CD4-positive, alpha-beta T cell treated with Interferon alpha-2 for 1 hour (primary cell): ENCODE data around the gene SIRPG.
"Not testable (repeated sequence)": the region's sequence is repeated elsewhere in the genome, so short reads cannot be mapped to it uniquely, and the experiment has no call there.

Source experiments
- DNase-seq, 2 donors: peaks; one replicate each; pipeline ENCODE4 v3.0.0-alpha.2; 2020 to 2022

SIRPG gene

DNA sequence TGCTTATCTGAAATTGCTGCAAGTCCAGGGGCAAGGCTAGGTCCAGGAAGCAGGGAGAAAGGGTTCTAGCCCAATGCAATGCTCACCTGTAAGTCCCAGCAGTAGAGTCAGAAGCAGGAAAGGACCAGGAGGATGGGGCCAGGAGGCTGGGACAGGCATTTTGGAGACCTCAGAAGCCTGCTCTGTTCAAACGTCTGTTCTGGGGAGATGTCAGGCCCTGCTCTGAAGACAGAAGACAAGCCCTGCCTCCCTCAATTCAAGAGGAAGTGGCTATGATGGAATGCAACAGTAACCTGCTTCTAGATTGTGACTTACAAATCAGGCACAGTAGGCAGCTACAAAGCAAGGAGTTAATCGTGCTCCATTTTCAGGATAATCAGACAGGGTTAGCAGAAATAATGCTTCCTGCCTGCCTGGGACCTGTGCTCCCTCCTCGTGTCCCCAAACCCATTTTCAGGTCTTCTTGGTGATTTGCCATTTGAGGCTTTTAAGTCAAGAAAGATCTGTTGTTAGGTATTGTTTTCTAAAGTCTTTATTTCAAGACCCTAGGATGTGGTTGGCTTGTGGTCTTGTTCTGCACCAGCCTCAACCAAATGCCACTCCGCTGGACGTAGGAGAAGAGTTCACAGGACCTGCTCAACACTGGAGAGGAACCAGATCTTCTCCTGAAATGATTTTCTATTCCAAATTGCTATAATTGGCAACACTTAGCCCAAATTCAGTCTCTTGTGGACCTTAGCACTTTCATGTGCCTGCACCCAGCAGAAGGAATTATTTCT lies at the start of gene SIRPG:
TSS of gene SIRPG (minus strand) at position 224 of the 779 bp plus-strand sequence. CDS start at position 159, 65 bp downstream.
- peak in 1 of 2 donors; percentile 50 for DNase-seq

DNA sequence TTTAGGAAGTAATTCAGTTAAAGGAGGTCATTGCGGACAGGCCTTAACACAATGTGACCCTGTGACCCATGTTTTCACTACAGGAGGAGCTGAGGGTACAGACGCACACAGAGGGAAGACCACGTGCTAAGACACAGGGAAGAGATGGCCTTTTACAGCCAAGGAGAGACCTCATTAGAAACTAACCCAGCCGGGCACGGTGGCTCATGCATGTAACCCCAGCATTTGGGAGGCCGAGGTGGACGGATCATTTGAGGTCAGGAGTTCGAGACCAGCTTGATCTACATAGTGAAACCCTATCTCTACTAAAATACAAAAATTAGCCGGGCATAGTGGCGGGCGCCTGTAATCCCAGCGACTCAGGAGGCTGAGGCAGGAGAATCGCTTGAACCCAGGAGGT lies 49.3 kb upstream of the SIRPG start:
- not testable (repeated sequence) for DNase-seq

DNA sequence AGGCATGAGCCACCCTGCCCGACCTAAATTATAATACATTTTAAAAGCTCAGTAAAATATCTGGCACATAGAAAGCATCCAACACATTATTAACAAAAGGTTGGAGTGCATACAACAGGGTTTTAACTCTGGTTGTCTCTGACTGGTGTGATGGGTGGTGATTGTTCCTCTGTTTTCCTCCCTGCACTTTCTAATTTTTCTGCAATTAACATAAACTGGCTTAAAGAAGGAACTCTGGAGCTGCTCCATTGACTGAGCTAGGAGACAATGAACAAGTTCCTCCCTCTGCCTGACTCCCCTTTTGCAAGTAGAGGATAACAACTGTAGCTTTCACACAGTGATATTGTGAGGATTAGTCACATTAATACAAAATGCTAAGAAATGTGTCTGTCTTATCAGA lies 48.5 kb upstream of the SIRPG start:
- DNase-seq = no peak

DNA sequence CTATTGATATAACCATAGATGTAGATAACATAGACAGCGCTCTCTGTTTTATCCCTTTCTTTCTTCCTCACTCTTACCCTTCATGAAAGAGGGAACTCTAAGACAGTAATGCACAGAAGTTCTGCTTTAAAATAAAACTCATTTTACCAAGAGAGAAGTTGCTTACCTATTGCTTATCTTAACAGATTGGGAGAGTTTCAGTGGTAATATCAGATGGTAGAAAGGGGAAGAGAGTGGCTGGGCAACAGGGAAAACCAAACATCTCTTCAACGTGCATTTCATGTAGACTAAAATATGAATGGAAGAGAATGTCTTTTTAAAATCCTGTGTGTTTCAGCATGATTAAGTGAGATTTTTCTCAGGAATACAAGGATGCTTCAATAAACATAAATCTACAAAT lies 45.3 kb upstream of the SIRPG start:
- no peak for DNase-seq

DNA sequence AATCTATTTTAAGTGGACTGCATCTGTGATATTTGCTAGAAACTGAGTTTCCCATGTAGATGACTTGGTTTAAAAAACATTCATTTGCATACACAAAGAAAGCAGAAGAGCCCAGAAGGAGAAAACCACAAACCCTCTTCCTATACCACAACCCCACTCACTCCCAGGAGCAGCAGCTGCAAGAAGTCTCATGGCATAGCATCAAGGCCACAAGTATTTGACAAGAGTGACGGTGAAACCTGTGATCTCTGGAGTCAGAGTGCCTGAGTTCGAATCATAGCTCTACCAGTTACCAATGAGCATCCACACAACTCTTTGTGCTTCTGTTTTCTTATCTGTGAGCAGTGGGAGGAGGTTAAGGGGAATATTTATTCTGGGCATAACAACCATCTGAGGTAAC lies 44.7 kb upstream of the SIRPG start:
- DNase-seq = peak in 1 of 2 donors; percentile 9

DNA sequence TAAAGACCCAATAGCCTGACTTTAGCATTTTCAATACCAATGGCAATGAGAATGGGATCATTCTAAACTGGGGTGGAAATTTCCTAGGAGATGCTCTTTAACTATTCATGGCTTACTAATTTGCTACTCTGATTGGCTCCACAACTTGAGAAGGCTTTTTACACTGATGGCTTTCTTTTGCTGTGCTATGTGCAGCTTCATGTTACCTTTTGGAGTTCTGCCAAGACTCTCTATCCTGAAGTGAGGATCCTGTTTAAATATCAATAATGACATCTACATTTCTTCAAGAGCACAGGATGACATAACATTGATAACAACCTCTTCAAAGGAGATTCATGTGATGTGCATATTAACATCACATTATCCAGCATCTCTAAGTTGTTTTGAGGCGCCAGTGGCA lies 43.4 kb upstream of the SIRPG start:
- DNase-seq = no peak

DNA sequence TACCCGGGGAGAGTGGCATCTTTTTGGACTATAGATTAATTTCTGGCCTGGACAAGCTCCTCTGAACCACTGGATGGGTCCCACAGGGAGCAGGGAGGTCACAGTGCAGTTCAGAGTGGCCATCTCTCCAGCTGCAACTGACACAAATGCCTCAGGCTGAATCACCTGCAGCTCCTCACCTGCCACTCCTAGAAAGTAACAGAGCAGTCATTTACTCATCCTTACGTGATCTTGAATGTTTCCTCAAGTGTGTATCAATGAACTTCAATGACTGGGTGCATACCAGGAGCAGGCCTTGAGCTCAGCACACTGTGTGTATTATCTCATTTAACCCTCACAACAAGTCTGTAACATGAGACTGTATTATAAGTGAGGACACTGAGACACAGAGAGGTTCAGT lies 40.0 kb upstream of the SIRPG start:
- DNase-seq = no peak

DNA sequence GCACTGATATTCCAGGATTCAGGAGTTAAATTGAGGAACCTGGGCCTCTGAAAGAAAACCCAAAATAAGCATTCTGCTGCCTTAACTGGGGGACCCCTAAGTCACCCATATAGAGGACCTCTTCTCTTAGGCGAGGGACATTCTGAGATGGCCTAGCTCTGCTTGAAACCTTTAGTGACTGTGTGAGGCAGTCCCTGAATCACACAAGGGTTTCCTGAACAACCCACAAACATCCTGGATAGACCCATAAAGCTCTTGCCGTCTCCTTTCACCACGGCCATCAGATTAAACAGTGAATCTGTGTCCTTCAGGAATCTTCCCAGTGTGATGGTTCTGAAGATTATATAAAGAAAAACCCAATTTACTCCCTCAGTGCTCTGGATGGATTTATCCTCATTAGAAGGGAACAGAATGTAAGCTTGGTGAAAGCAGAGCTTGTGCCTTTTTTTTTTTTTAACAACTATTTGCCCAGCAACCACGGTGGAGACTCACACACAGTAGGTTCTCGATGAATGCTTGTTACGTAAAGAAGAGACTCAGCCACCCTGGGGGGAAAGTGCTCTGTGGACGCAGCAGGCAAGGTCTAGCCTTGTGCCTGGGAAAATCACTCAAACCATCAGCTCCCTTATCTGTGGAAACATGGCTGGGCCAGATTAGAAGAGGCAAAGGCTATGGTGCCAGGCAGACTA lies 39.1 kb upstream of the SIRPG start:
- peak in 1 of 2 donors; percentile 27 for DNase-seq

DNA sequence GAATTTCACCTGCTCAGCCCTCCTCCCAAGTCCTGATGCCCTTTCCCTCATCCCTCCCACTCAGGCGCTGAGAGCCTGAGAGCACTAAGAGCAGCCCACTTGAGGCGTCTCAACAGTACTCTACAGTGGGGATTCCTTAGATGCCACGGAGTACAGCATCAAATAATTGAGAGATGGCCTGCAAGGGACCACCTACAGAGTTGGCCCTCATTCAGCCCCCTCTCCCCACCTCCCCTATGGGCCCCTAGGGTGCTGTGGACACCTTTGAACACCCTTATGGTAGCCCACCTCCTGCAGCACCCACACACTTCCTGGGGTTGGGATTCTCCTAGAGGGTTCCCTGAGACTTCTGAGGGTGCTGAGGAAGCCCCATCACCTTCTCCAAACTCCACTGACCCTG lies 37.1 kb upstream of the SIRPG start:
- DNase-seq = no peak

DNA sequence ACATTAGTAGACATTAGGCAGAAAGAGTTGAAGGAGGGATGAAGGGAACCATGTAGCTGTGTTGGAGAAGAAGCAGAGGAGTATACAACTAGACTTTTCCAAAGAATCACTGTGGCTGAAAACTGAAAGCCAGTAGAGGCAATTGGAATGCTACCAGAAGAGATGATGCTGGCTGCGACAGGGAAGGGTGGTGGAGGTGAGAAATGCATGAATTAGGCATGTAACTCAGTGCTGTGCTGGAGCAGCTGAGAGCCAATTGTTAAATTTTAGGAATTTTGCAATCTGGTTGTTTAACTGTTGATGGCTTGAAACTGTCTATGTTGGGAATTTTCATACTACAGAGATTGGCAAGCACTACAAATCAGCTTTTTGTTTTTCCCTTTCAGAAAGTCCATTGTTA lies 35.8 kb upstream of the SIRPG start:
- DNase-seq = no peak

DNA sequence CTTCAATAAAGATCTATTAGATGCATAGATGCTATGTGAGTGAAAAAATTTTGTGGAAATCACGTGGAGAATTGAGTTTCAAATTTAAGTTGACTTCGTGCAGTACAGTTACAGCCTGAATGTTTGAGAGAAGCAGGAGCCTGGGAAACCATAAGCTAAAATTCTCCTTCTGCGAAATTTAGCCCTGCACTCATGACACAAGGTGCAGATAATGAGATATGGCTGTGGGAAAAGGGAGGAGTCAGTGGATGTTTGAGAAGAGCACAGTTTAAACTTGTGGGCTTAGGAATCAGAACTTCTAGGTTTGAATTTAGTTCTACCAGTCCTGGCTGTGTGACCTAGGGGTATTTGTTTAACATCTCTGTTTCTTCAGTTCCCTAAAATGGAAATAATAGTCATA lies 32.1 kb upstream of the SIRPG start:
- no peak for DNase-seq

DNA sequence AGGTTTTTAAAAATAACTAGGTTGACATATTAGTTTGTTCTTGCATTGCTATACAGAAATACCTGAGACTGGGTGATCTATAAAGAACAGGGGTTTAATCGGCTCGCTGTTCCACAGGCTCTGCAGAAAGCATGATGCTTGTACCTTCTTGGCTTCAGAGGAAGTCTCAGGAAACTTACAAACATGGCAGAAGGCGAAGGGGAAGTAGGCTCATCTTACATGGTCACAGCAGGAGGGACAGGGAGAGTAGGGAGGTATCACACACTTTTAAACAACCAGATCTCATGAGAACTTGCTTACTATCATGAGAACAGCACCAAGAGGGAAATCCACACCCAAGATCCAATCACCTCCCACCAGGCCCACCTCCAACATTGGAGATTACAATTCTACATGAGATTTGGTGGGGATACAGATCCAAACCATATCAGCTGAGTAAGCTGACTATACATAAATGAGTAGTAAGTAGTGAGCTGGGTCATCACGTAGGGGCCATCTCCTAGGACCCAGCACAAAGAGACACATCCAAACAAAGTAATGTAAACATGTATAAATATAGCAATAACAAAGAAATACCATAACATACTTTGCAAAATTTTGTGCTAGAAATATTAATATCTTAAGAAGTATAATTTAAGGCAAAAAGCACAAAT lies 31.4 kb upstream of the SIRPG start:
- DNase-seq = no peak

DNA sequence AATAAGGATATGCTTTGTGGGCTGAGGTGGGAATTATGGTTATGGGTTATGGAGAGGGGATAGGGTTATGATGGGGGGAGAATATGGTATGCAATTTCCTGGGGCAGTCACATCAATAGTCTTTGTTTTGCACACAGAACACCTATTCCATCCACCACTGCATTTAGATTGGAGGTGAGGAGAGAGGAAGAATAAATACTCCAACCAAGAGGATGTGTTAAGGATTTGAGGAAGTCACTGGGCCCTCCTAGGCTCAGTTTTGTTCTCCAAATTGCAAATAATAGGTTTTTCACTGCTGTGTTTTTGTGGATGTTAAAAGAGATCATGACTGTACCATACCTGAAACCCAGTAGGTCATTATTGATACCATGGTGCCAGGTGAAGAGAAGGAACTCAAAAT lies 29.5 kb upstream of the SIRPG start:
- DNase-seq = no peak

DNA sequence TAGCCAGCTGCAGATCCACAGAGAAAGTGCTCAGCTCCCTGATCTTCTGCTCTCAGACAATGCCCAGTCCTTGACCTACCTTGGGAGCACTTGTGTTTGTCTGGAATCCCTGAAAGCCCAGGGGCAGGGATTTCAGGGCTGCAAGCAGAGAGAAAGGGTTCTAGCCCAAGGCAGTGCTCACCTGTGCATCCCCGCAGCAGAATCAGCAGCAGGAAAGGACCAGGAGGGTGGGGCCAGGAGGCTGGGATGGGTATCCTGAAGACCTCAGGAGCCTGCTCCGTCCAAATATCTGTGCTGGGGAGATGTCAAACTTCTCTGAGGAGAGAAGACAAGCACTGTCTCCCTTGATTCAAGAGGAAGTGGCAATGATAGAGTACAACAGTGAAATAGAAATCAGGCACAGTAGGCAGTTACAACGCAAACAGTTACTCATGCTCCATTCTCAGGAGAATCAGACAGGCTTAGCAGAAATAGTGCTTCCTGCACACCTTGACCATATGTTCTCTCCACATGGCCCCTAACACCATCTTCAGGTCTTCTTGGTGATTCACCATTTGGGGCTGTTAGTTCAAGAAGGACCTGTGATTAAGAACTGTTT lies 28.7 kb upstream of the SIRPG start:
- DNase-seq = no peak

DNA sequence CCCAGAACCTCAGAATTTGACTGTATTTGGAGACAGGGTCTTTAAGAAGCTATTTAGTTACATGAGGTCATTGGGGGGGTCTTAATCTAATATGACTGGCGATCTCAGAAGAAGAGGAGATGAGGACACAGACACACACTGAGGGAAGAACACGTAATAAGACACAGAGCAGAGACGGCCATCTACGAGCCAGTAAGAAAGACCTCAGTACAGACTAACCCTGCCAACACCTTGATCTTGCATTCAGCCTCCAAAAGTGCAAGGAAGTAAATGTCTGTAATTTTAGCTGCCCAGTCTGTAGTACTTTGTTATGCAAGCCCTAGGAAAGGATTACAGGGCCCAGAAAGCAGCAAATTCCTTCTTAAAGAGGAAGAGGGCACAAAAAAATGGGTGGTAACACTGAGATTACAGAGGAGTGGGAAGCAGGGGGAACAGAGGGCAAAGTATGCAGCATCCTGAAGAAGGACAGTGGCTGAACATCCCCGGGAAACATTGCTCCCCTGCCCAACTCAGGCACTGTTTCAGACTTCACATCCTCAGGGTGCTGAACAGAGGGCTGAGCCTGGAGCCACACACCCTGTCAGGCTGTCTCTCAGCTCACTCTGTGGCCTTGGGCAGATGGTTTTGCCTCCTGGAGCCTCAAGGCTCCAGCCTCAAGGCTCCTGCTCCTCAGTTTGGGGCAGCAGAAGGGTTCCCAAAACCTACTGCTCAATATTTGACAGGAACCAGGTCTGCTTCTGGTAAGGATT lies 27.9 kb upstream of the SIRPG start:
- DNase-seq = no peak

DNA sequence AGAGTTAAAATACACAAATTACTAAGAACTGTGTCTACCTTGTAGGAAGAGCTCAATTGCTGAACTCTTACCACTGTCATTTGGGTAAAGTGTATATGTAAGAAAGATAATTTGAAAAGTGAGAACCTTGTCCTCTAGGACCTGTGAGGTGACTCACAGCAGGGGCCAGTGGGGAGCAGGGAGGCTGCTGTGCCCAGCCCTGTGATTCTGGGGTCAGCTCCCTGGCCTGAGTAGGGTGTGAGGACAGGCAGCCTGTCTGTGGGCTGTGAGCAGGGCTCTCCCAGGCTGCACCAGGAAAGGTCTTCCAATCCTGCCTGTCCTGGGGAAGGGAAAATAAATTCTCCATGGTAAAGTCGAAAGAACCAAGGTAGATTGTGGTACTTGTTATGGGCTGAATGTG lies 27.3 kb upstream of the SIRPG start:
- no peak for DNase-seq

DNA sequence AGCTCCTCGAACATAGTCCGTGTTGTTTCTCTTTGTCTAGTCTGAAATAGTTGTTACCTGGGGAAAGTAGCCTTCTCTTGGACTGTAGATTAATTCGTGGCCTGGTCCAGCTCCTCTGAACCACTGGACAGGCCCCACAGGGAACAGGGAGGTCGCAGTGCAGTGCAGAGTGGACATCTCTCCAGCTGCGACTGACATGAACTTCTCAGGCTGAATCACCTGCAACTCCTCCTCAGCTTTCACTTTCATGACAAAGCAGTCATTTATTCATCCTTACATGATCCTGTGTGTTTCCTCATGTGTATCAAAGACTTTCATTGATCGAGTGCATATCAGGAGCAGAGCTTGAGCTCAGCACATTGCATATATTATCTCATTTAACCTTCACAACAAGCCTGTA lies 19.1 kb upstream of the SIRPG start:
- no peak for DNase-seq

DNA sequence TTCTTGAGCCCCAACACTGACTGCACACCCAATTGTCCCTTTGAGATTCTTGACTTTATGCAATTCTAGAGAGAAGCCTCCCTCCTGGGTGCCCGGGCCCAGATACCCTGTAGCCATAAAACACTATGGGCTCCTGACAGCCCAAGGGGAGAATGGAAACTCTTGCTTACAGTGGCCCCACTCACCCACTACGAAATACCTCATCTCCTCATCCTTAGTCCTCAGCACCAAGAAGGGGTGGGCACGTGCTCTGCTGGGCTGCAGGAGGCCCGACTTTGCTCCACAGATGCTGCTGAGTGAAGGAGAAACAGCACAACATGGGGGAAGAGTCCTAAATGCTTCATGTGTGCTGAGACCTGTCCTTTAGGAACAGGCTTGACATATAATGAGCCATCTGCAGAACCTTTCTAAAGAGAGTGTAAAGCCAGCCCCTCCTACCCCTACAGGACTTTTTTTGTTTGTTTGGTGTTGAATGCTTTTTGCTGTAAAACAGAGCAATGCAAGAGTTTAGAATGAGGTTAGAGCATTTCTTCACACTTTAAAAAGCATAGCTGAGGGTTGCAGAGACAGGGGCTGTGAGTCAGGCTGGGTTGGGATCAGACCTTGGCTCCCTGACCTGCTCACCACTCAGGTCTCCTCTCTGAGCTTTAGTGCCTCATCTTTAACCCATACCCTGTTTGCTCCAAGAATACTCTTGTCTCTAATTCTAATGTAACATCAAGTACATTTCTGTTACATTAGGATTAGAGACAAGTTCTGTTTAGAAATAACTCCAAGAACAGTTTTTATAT lies 17.6 kb upstream of the SIRPG start:
- no peak for DNase-seq

DNA sequence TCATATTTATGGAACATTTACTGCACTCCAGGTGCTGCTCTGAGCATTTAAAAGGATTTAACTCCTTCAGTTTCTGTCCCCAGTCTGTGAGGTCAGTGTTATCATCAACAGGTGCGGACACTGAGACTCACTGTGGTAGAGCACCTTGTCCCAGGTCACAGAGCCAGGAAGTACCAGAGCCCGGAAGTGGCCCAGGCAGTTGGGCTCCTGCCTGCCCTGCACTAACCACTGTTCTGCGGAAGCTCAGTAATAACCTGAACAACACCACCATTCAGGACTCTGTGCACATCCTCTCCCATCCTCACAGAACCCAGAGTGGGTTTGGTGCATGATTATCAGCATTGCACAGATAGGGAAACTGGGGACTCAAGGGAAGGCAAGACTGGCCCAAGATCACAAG lies 16.8 kb upstream of the SIRPG start:
- peak; percentile 27 to 67 for DNase-seq

DNA sequence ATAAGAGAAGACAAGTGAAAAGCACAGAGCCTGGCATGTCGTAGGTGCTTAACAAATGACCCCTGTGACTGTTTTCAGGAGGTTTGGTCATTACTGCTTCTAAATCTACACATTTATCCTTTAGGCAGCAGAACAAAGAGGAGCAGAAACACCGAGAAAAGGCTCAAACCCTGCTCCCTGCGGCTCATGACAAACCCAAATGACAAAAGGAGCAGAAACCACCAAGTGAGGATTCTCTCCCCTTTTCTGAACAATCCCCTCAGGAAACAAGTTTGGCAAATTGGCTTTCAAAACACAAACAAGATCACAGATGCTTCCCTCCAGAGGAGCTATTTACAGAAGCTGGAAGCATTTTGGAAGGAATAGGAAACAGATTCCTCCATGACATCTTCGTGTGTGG lies 15.8 kb upstream of the SIRPG start:
- no peak for DNase-seq

DNA sequence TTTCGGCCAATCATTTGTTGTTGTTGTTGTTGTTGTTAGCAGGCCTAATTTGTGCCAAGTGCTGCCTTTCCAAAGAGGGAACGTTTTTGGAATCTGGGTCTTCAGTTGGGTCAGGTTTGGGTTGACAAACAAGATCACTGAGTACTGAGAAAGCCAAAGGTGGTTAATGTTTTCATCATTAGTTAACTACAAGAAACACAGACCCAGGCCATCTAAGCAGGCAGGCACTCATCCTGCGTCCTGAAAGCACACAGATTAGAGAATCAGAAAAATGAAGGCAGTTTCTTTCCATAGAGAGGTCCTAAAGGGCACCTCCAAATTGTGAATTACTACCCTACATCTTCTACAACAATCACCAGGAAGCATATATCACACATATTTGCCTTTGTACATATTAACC lies 15.1 kb upstream of the SIRPG start:
- no peak for DNase-seq
